ENCODE measurements around the gene PTPRS.
"Not testable (repeated sequence)": the region's sequence is repeated elsewhere in the genome, so short reads cannot be mapped to it uniquely, and the experiment has no call there.

The PTPRS gene

GRCh38 chr19:5367530-5368133, 27.0 kb upstream of the PTPRS start:
- no peaks in the 10 kb centered on the region for H3K79me2 ChIP-seq (ENCODE audit: control insufficient read depth, insufficient read depth, low read length, unreplicated experiment)
- H3K27ac ChIP-seq (ENCODE audit: low read depth, low read length) = no peak overlapping the region
- H3K27me3 ChIP-seq (ENCODE audit: insufficient read depth, low read length) = no peaks in the 10 kb centered on the region
- no peaks in the 10 kb centered on the region for H3K4me1 ChIP-seq (ENCODE audit: control insufficient read depth, insufficient read depth, low read length, unreplicated experiment)
- H3K36me3 ChIP-seq (ENCODE audit: insufficient read depth, low read length) = no peaks in the 10 kb centered on the region
- H3K4me3 ChIP-seq (ENCODE audit: low read depth, low read length) = no peak overlapping the region
- H2AFZ ChIP-seq (ENCODE audit: low read length, unreplicated experiment) = no peak overlapping the region

GRCh38 chr19:5365905-5366304, 25.3 kb upstream of the PTPRS start:
- Histone ChIP-seq H3K79me2 (ENCODE audit: control insufficient read depth, insufficient read depth, low read length, unreplicated experiment) (no peaks in the 10 kb centered on the region), H3K4me3 (ENCODE audit: low read depth, low read length) (no peak overlapping the region), H3K27ac (ENCODE audit: low read depth, low read length) (no peak overlapping the region), H3K4me1 (ENCODE audit: control insufficient read depth, insufficient read depth, low read length, unreplicated experiment) (no peaks in the 10 kb centered on the region), H2AFZ (ENCODE audit: low read length, unreplicated experiment) (no peak overlapping the region), H3K27me3 (ENCODE audit: insufficient read depth, low read length) (no peaks in the 10 kb centered on the region), H3K36me3 (ENCODE audit: insufficient read depth, low read length) (no peaks in the 10 kb centered on the region)

DNA sequence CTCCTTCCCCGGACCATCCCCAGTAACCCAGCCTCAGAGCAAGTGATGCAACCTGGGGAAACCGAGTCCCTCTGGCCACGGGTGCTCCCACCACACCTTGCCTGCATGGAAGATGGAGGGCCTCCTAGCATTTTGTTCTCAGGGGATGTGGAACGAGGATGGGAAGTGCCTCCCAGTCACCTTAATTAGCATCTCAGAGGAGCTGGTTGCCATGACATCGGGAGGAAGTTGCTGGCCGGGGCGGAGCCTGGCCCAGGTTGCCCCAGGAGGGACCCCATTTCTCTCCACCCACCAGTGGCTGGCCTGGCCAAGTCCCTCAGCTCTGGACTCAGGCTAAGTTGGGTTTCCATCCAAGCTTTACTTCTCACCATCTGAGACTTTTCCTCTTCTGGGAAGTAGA, 24.1 kb upstream of the PTPRS start:
- Histone ChIP-seq H3K27ac (ENCODE audit: low read depth, low read length) (no peak overlapping the region), H3K36me3 (ENCODE audit: insufficient read depth, low read length) (no peaks in the 10 kb centered on the region), H2AFZ (ENCODE audit: low read length, unreplicated experiment) (no peak overlapping the region), H3K79me2 (ENCODE audit: control insufficient read depth, insufficient read depth, low read length, unreplicated experiment) (no peaks in the 10 kb centered on the region), H3K27me3 (ENCODE audit: insufficient read depth, low read length) (no peaks in the 10 kb centered on the region), H3K4me1 (ENCODE audit: control insufficient read depth, insufficient read depth, low read length, unreplicated experiment) (no peaks in the 10 kb centered on the region), H3K4me3 (ENCODE audit: low read depth, low read length) (no peak overlapping the region)

GRCh38 chr19:5361839-5362238, 21.2 kb upstream of the PTPRS start:
- not testable (repeated sequence) for H3K27ac ChIP-seq (ENCODE audit: low read depth, low read length)

GRCh38 chr19:5361407-5361806, 20.8 kb upstream of the PTPRS start:
- Histone ChIP-seq H3K4me3 (ENCODE audit: low read depth, low read length) (no peak overlapping the region), H3K4me1 (ENCODE audit: control insufficient read depth, insufficient read depth, low read length, unreplicated experiment) (no peaks in the 10 kb centered on the region), H3K27me3 (ENCODE audit: insufficient read depth, low read length) (peaks cover 16% of the 10 kb centered on the region), H3K79me2 (ENCODE audit: control insufficient read depth, insufficient read depth, low read length, unreplicated experiment) (no peaks in the 10 kb centered on the region), H3K36me3 (ENCODE audit: insufficient read depth, low read length) (no peaks in the 10 kb centered on the region), H3K27ac (ENCODE audit: low read depth, low read length) (no peak overlapping the region), H2AFZ (ENCODE audit: low read length, unreplicated experiment) (no peak overlapping the region)

More at GRCh38 chr19:5361839-5362238, 21.2 kb upstream of the PTPRS start:
- peaks cover 12% of the 10 kb centered on the region for H3K27me3 ChIP-seq (ENCODE audit: insufficient read depth, low read length)
- H2AFZ ChIP-seq (ENCODE audit: low read length, unreplicated experiment); H3K79me2 ChIP-seq (ENCODE audit: control insufficient read depth, insufficient read depth, low read length, unreplicated experiment); H3K4me3 ChIP-seq (ENCODE audit: low read depth, low read length); H3K36me3 ChIP-seq (ENCODE audit: insufficient read depth, low read length); H3K4me1 ChIP-seq (ENCODE audit: control insufficient read depth, insufficient read depth, low read length, unreplicated experiment): not testable (repeated sequence)

GRCh38 chr19:5360003-5360780, 19.6 kb upstream of the PTPRS start:
- H2AFZ ChIP-seq (ENCODE audit: low read length, unreplicated experiment) = no peak overlapping the region
- no peak overlapping the region for H3K4me3 ChIP-seq (ENCODE audit: low read depth, low read length)
- H3K36me3 ChIP-seq (ENCODE audit: insufficient read depth, low read length) = no peaks in the 10 kb centered on the region
- H3K27me3 ChIP-seq (ENCODE audit: insufficient read depth, low read length) = peaks cover 24% of the 10 kb centered on the region
- no peak overlapping the region for H3K27ac ChIP-seq (ENCODE audit: low read depth, low read length)
- no peaks in the 10 kb centered on the region for H3K4me1 ChIP-seq (ENCODE audit: control insufficient read depth, insufficient read depth, low read length, unreplicated experiment)
- H3K79me2 ChIP-seq (ENCODE audit: control insufficient read depth, insufficient read depth, low read length, unreplicated experiment) = no peaks in the 10 kb centered on the region

- H2AFZ ChIP-seq (ENCODE audit: low read length, unreplicated experiment) = no peak overlapping the region
Measured at GRCh38 chr19:5358173-5358800, 17.7 kb upstream of the PTPRS start.

DNA sequence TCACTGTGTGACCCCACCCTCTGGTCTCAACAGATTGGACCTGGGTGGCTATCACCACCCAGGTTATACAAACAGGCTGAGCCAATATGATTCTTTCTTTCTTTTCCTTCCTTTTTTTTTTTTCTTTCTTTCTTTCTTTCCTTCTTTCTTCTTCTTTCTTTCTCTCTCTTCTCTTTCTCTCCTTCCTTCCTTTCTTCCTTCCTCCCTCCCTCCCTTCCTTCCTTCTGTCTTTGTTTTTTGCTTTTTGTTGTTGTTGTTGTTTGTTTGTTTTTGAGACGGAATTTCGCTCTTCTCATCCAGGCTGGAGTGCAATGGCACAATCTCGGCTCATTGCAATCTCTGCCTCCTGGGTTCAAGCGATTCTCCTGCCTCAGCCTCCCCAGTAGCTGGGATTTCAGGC, 17.0 kb upstream of the PTPRS start:
- Histone ChIP-seq H3K79me2 (ENCODE audit: control insufficient read depth, insufficient read depth, low read length, unreplicated experiment) (no peaks in the 10 kb centered on the region), H2AFZ (ENCODE audit: low read length, unreplicated experiment) (no peak overlapping the region), H3K27ac (ENCODE audit: low read depth, low read length) (no peak overlapping the region), H3K4me3 (ENCODE audit: low read depth, low read length) (no peak overlapping the region), H3K4me1 (ENCODE audit: control insufficient read depth, insufficient read depth, low read length, unreplicated experiment) (no peaks in the 10 kb centered on the region), H3K27me3 (ENCODE audit: insufficient read depth, low read length) (peaks cover 24% of the 10 kb centered on the region), H3K36me3 (ENCODE audit: insufficient read depth, low read length) (no peaks in the 10 kb centered on the region)

More at GRCh38 chr19:5358173-5358800, 17.7 kb upstream of the PTPRS start:
- Histone ChIP-seq H3K4me3 (ENCODE audit: low read depth, low read length) (no peak overlapping the region), H3K36me3 (ENCODE audit: insufficient read depth, low read length) (no peaks in the 10 kb centered on the region), H3K4me1 (ENCODE audit: control insufficient read depth, insufficient read depth, low read length, unreplicated experiment) (no peaks in the 10 kb centered on the region), H3K27me3 (ENCODE audit: insufficient read depth, low read length) (peaks cover 24% of the 10 kb centered on the region), H3K79me2 (ENCODE audit: control insufficient read depth, insufficient read depth, low read length, unreplicated experiment) (no peaks in the 10 kb centered on the region), H3K27ac (ENCODE audit: low read depth, low read length) (no peak overlapping the region)

- Histone ChIP-seq H3K79me2 (ENCODE audit: control insufficient read depth, insufficient read depth, low read length, unreplicated experiment) (no peaks in the 10 kb centered on the region), H2AFZ (ENCODE audit: low read length, unreplicated experiment) (no peak overlapping the region), H3K4me3 (ENCODE audit: low read depth, low read length) (no peak overlapping the region), H3K36me3 (ENCODE audit: insufficient read depth, low read length) (no peaks in the 10 kb centered on the region), H3K4me1 (ENCODE audit: control insufficient read depth, insufficient read depth, low read length, unreplicated experiment) (no peaks in the 10 kb centered on the region), H3K27me3 (ENCODE audit: insufficient read depth, low read length) (peaks cover 24% of the 10 kb centered on the region), H3K27ac (ENCODE audit: low read depth, low read length) (no peak overlapping the region)
Measured at GRCh38 chr19:5356918-5357317, 16.3 kb upstream of the PTPRS start.

- Histone ChIP-seq H2AFZ (ENCODE audit: low read length, unreplicated experiment) (no peak overlapping the region), H3K27ac (ENCODE audit: low read depth, low read length) (no peak overlapping the region), H3K4me3 (ENCODE audit: low read depth, low read length) (no peak overlapping the region), H3K4me1 (ENCODE audit: control insufficient read depth, insufficient read depth, low read length, unreplicated experiment) (no peaks in the 10 kb centered on the region), H3K27me3 (ENCODE audit: insufficient read depth, low read length) (peaks cover 24% of the 10 kb centered on the region), H3K36me3 (ENCODE audit: insufficient read depth, low read length) (no peaks in the 10 kb centered on the region), H3K79me2 (ENCODE audit: control insufficient read depth, insufficient read depth, low read length, unreplicated experiment) (no peaks in the 10 kb centered on the region)
Measured at GRCh38 chr19:5356428-5356827, 15.8 kb upstream of the PTPRS start.

DNA sequence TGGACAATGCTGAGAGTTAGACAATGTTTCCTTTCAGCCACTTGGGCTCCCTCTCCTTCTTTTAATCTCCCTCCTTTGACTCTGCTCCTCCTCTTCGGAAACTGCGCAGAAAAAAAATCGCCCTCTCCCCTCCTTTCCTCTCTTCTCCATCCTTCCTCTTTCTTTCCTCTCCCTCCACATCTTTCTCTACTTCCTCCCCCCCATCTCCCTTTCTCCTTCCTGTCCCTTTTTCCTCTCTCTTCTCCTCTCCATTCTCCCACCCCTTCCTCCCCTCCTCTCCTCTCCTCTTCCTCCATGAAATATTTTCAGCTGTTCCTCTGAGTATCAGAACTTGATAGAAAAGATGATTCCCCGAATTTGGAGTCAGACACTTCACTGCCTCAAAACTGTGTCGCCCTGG, 15.1 kb upstream of the PTPRS start:
- Histone ChIP-seq H3K79me2 (ENCODE audit: control insufficient read depth, insufficient read depth, low read length, unreplicated experiment) (no peaks in the 10 kb centered on the region), H3K4me1 (ENCODE audit: control insufficient read depth, insufficient read depth, low read length, unreplicated experiment) (no peaks in the 10 kb centered on the region), H3K27me3 (ENCODE audit: insufficient read depth, low read length) (peaks cover 24% of the 10 kb centered on the region), H2AFZ (ENCODE audit: low read length, unreplicated experiment) (no peak overlapping the region), H3K27ac (ENCODE audit: low read depth, low read length) (no peak overlapping the region), H3K36me3 (ENCODE audit: insufficient read depth, low read length) (no peaks in the 10 kb centered on the region), H3K4me3 (ENCODE audit: low read depth, low read length) (no peak overlapping the region)
